IPS-15b (cell line): Measurements from ENCODE around the gene BRME1.

Experiments used
- H3K27me3 ChIP-seq: one replicate; pipeline ENCODE4 v1.6.1; 2013; ENCODE audit warnings: low read length; ENCODE audit not compliant: control insufficient read depth, insufficient read depth
- H3K36me3 ChIP-seq: one replicate; pipeline ENCODE4 v1.6.1; 2013; ENCODE audit warnings: low read length; ENCODE audit not compliant: control insufficient read depth, insufficient read depth
- H3K4me1 ChIP-seq: one replicate; pipeline ENCODE4 v1.6.1; 2013; ENCODE audit warnings: mild to moderate bottlenecking, low read length; ENCODE audit not compliant: control insufficient read depth, insufficient read depth
- H3K4me3 ChIP-seq: one replicate; pipeline ENCODE4 v1.5.1; 2013; ENCODE audit warnings: low read depth, low read length
- H3K9ac ChIP-seq: one replicate; pipeline ENCODE4 v1.6.1; 2013; ENCODE audit warnings: low read depth, mild to moderate bottlenecking, low read length
- H3K9me3 ChIP-seq: one replicate; pipeline ENCODE4 v1.6.1; 2013; ENCODE audit warnings: mild to moderate bottlenecking, low read length; ENCODE audit not compliant: control insufficient read depth, insufficient read depth

BRME1 gene

GRCh38 chr19:13935765-13936510, 30.0 kb upstream of the BRME1 start:
- no peaks in the 10 kb centered on the region for H3K36me3 ChIP-seq
- H3K4me1 ChIP-seq: peaks cover 2% of the 10 kb centered on the region
- H3K9ac ChIP-seq: no peak overlapping the region
- H3K4me3 ChIP-seq: no peak overlapping the region
- H3K9me3 ChIP-seq: no peaks in the 10 kb centered on the region
- H3K27me3 ChIP-seq: no peaks in the 10 kb centered on the region

DNA sequence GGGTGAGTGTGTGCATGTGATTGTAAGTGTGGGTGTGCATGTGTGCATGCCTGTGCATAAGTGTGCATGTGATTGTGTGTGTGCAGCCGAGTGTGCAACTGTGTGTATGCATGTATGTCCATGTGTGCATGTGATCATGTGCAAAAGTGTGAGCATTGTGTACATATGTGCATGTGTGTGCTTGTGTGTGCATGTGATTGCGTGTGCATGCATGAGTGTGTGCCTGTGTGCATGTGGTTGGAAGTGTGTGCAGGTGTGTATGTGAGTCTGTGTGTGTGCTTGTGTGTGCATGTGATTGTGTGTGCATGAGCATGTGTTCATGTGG, 28.8 kb upstream of the BRME1 start:
- Histone ChIP-seq H3K4me3 (no peak overlapping the region), H3K4me1 (peaks cover 2% of the 10 kb centered on the region), H3K9me3 (no peaks in the 10 kb centered on the region), H3K36me3 (peaks cover 3% of the 10 kb centered on the region), H3K27me3 (no peaks in the 10 kb centered on the region), H3K9ac (no peak overlapping the region)

GRCh38 chr19:13932911-13933393, 27.0 kb upstream of the BRME1 start:
- Histone ChIP-seq H3K27me3 (no peaks in the 10 kb centered on the region), H3K9ac (no peak overlapping the region), H3K36me3 (peaks cover 11% of the 10 kb centered on the region), H3K4me1 (peaks cover 2% of the 10 kb centered on the region), H3K4me3 (no peak overlapping the region), H3K9me3 (no peaks in the 10 kb centered on the region)

GRCh38 chr19:13932149-13932637, 26.3 kb upstream of the BRME1 start:
- peaks cover 2% of the 10 kb centered on the region for H3K4me1 ChIP-seq
- H3K27me3 ChIP-seq: no peaks in the 10 kb centered on the region
- no peaks in the 10 kb centered on the region for H3K9me3 ChIP-seq
- no peak overlapping the region for H3K4me3 ChIP-seq
- peaks cover 14% of the 10 kb centered on the region for H3K36me3 ChIP-seq
- H3K9ac ChIP-seq: no peak overlapping the region

DNA sequence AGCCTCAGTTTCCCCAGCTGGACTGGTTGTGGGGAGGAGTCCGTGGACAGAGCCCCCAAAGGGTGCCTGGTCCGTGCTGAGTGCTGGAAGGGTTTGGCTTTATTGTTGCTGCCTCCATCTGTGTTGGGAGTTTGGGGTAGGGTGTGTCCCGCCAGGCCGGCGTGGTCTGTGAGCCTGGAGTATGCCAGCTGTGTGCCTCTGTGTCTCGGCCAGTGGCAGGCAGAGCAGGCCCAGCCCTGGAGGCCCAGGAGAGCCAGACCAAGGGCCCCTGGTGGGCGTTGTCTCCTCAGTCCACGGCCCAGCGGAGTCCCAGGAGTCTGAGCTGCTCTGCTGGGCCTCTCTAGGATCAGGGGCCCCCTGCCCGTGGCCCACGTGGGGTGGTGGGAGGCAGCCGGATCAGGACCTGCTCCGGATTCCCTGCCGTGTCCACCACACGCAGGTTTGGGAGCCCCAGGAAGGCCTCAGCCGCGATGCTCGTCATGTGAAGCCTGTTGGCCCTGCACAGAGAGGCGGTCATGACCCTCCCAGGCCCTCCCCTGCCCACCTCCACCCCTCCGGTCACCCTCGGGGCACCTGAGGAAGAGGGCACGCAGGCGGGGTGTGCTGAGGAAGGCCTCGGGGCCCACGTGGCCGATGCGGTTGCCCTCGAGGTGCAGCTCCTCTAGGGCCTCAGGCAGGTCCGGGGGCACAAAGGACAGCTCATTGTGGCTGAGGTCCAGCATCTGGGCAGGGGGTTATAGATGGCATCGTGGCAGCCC, 25.7 kb upstream of the BRME1 start:
- no peak overlapping the region for H3K9ac ChIP-seq
- peaks cover 20% of the 10 kb centered on the region for H3K36me3 ChIP-seq
- no peaks in the 10 kb centered on the region for H3K9me3 ChIP-seq
- no peak overlapping the region for H3K4me3 ChIP-seq
- no peaks in the 10 kb centered on the region for H3K27me3 ChIP-seq
- H3K4me1 ChIP-seq: peaks cover 2% of the 10 kb centered on the region

DNA sequence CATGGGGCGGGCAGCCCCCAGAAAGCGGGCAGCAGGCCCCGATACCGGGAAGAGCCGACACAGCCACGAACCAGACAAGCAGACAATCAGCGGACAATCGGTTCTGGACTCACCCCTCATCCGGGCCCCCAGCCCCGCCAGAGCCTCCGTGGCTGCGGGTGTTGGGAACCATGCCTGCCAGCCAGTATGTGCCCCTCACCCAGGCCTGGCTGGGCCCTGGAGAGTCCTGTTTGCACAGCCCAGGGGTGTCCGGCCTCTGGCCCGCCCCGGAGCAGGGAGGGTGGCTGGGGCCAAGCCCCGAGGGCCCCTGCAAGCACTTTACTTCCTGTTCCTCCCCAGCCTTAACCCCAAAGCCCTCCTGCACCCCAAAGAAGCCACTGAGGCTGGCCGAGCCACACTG, 24.5 kb upstream of the BRME1 start:
- peaks cover 26% of the 10 kb centered on the region for H3K36me3 ChIP-seq
- H3K27me3 ChIP-seq: no peaks in the 10 kb centered on the region
- H3K9me3 ChIP-seq: no peaks in the 10 kb centered on the region
- no peaks in the 10 kb centered on the region for H3K4me1 ChIP-seq
- H3K9ac ChIP-seq: no peak overlapping the region
- H3K4me3 ChIP-seq: no peak overlapping the region

- H3K9me3 ChIP-seq: no peaks in the 10 kb centered on the region
- no peaks in the 10 kb centered on the region for H3K27me3 ChIP-seq
- no peak overlapping the region for H3K9ac ChIP-seq
- H3K4me1 ChIP-seq: no peaks in the 10 kb centered on the region
- H3K36me3 ChIP-seq: peaks cover 26% of the 10 kb centered on the region
- no peak overlapping the region for H3K4me3 ChIP-seq
Observed at GRCh38 chr19:13929956-13930355, 24.0 kb upstream of the BRME1 start.

- Histone ChIP-seq H3K4me3 (no peak overlapping the region), H3K36me3 (peaks cover 26% of the 10 kb centered on the region), H3K4me1 (no peaks in the 10 kb centered on the region), H3K27me3 (no peaks in the 10 kb centered on the region), H3K9ac (no peak overlapping the region), H3K9me3 (no peaks in the 10 kb centered on the region)
Observed at GRCh38 chr19:13929340-13929739, 23.4 kb upstream of the BRME1 start.

- no peaks in the 10 kb centered on the region for H3K9me3 ChIP-seq
- peaks cover 37% of the 10 kb centered on the region for H3K36me3 ChIP-seq
- H3K4me1 ChIP-seq: no peaks in the 10 kb centered on the region
- no peak overlapping the region for H3K4me3 ChIP-seq
- no peak overlapping the region for H3K9ac ChIP-seq
- H3K27me3 ChIP-seq: no peaks in the 10 kb centered on the region
Observed at GRCh38 chr19:13926715-13927114, 20.8 kb upstream of the BRME1 start.

GRCh38 chr19:13926010-13926409, 20.1 kb upstream of the BRME1 start:
- no peaks in the 10 kb centered on the region for H3K27me3 ChIP-seq
- H3K4me1 ChIP-seq: no peaks in the 10 kb centered on the region
- H3K9me3 ChIP-seq: no peaks in the 10 kb centered on the region
- H3K9ac ChIP-seq: no peak overlapping the region
- H3K36me3 ChIP-seq: peaks cover 44% of the 10 kb centered on the region
- no peak overlapping the region for H3K4me3 ChIP-seq

DNA sequence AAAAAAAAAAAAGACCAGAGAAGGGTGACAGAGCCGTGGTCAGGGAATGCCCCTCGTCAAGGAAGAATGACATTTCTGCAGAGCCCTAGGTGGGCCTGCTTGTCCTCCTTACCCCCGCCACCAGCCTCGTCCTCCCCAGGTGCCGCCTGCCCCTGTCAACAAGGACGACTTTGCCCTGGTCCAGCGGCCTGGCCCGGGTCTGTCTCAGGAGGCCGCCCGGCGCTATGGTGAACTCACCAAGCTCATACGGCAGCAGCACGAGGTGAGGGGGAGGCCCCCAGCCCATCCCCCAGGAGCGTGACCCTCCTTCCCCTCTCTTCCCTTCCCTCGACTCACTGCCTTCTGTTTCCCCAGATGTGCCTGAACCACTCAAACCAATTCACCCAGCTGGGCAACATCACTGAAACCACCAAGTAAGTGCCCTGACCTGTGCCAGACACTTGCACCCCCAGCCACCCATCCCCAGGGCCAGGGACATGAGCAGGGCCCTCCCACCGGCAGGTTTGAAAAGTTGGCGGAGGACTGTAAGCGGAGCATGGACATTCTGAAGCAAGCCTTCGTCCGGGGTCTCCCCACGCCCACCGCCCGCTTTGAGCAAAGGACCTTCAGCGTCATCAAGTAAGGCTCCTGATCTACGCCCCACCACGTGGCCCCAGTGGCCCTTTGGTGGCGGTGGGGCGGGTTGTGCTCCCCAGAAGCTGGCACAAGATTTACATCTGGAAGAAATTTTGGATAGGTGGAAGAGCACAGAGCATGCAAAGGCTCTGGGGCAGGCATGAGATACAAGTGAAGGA, 17.5 kb upstream of the BRME1 start:
- H3K4me3 ChIP-seq: no peak overlapping the region
- H3K27me3 ChIP-seq: no peaks in the 10 kb centered on the region
- H3K9me3 ChIP-seq: no peaks in the 10 kb centered on the region
- H3K36me3 ChIP-seq: peaks cover 53% of the 10 kb centered on the region
- no peak overlapping the region for H3K9ac ChIP-seq
- H3K4me1 ChIP-seq: no peaks in the 10 kb centered on the region
